Colonic mucosa (tissue), 4 donors: Measurements from ENCODE around the gene GRIN2A. TPM values are rescaled to one million over a fixed set of nuclear protein-coding genes. Genes with fewer than 3 reads are reported as not detected.

Source experiments
- DNase-seq: peaks from one replicate; pipeline ENCODE4 v3.0.0-alpha.2; 2020
- H3K27ac ChIP-seq: fragments of 200-600 bp; one replicate; pipeline ENCODE4 v1.8.0; 2021
- H3K27me3 ChIP-seq: fragments of 200-600 bp; one replicate; pipeline ENCODE4 v1.8.0; 2021
- H3K36me3 ChIP-seq: fragments of 200-600 bp; one replicate; pipeline ENCODE4 v1.8.0; 2021
- H3K4me1 ChIP-seq: fragments of 200-600 bp; one replicate; pipeline ENCODE4 v1.8.0; 2021; ENCODE audit warnings: mild to moderate bottlenecking
- H3K4me3 ChIP-seq: fragments of 200-600 bp; one replicate; pipeline ENCODE4 v1.8.0; 2021
- H3K9ac ChIP-seq, 2 donors: one replicate each; pipeline ENCODE4 v1.7.0; 2013; ENCODE audit warnings: control low read depth in 2 of 2, low read depth in 2 of 2, low read length in 2 of 2
- H3K9me3 ChIP-seq: fragments of 200-600 bp; one replicate; pipeline ENCODE4 v1.8.0; 2021
- CTCF ChIP-seq: fragments of 200-600 bp; IDR thresholded peaks from one replicate; pipeline ENCODE4 v1.8.0; 2022; ENCODE audit warnings: antibody characterized with exemption, mild to moderate bottlenecking
- intact Hi-C: fragments of 100-400 bp; cut with DNase I; formaldehyde crosslinking; loops from one replicate; pipeline ENCODE4 v1.14.1; 2022
- total RNA-seq, 2 donors: library from RNA; stranded (reverse); fragmentation: NEBNext Ultra II Directional in 1 of 2; extraction: Animal tissue kit (Norgen Biotek cat#: 25700) in 1 of 2; gene quantifications; one replicate each; pipeline ENCODE4 v1.2.1, GENCODE V29; 2021
- donor health status: healthy.
- donor health status: DM: no; HTN: no; CAD: no.
- donor health status: DM: no; HTN: no; CAD: no.

GRIN2A gene
- total RNA-seq, 2 donors from 2014 or later, result 0.15 to 0.40 TPM

DNA sequence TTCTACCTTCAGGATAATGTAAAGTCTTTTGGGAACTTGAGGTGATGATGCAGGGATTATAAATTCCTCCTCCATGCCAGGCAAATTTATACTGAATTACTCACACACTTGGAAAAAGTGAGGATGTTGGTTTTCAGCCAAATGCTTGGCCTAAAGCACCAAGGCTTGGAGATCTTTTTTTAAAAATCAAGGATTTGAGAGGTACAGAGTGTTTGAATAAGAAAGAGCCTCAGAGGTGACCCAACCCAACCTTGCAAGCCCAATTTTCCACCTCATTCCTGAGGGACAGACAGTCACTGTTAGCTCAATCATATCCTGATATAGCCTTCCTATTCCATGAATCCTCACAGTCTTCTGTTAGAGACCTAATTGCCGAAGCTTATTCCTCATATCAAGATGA lies 14.0 kb downstream of the GRIN2A start:
- H3K36me3 ChIP-seq, result no peaks in the 10 kb centered on the region
- no peak overlapping the region for H3K4me3 ChIP-seq
- no peak overlapping the region for H3K9ac ChIP-seq
- no peaks in the 10 kb centered on the region for H3K4me1 ChIP-seq
- H3K9me3 ChIP-seq, result no peaks in the 10 kb centered on the region
- intact Hi-C loops, result no loop called here
- DNase-seq, result no peak
- no peak for TF ChIP-seq CTCF
- H3K27ac ChIP-seq, result no peak overlapping the region
- H3K27me3 ChIP-seq, result no peaks in the 10 kb centered on the region

- TF ChIP-seq CTCF, result no peak
- no peaks in the 10 kb centered on the region for H3K27me3 ChIP-seq
- no peak for DNase-seq
- H3K9me3 ChIP-seq, result no peaks in the 10 kb centered on the region
- H3K36me3 ChIP-seq, result no peaks in the 10 kb centered on the region
- H3K4me3 ChIP-seq, result no peak overlapping the region
- no peak overlapping the region for H3K9ac ChIP-seq
- intact Hi-C loops, result no loop called here
- no peaks in the 10 kb centered on the region for H3K4me1 ChIP-seq
- H3K27ac ChIP-seq, result no peak overlapping the region
These were observed 16.6 kb downstream of the GRIN2A start for GRCh38 chr16:10165643-10166042.

- H3K27ac ChIP-seq, result no peak overlapping the region
- no peak overlapping the region for H3K4me3 ChIP-seq
- TF ChIP-seq CTCF, result no peak
- intact Hi-C loops, result no loop called here
- no peaks in the 10 kb centered on the region for H3K27me3 ChIP-seq
- no peaks in the 10 kb centered on the region for H3K36me3 ChIP-seq
- no peaks in the 10 kb centered on the region for H3K4me1 ChIP-seq
- DNase-seq, result no peak
- H3K9me3 ChIP-seq, result no peaks in the 10 kb centered on the region
- no peak overlapping the region for H3K9ac ChIP-seq
These were observed 19.2 kb downstream of the GRIN2A start for GRCh38 chr16:10162981-10163380.

DNA sequence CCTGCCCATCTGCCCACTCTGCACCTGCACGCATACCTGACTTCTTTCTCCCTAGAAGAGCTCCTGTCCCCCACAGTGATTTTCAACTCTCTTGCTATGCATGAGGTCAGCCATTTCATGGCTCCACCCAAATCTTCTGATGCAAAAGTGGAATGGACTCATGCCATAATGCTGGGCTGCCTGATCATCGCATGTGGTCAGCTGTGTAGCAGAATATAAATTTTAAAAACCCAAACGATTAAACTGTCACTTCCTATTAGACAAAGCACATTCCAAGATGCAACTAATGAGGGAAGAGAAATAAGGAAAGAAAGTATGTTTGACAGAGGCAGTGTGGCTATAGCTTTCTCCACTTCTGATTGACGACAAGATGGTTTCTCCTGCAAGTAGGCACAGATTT lies 26.1 kb downstream of the GRIN2A start:
- Histone ChIP-seq H3K27me3 (no peaks in the 10 kb centered on the region), H3K9ac (no peak overlapping the region), H3K27ac (no peak overlapping the region), H3K4me1 (no peaks in the 10 kb centered on the region), H3K9me3 (no peaks in the 10 kb centered on the region), H3K36me3 (no peaks in the 10 kb centered on the region), H3K4me3 (no peak overlapping the region)
- intact Hi-C loops, result no loop called here
- DNase-seq, result no peak
- no peak for TF ChIP-seq CTCF

- TF ChIP-seq CTCF, result no peak
- H3K27me3 ChIP-seq, result no peaks in the 10 kb centered on the region
- no peaks in the 10 kb centered on the region for H3K36me3 ChIP-seq
- H3K4me1 ChIP-seq, result no peaks in the 10 kb centered on the region
- H3K27ac ChIP-seq, result no peak overlapping the region
- DNase-seq, result no peak
- H3K9me3 ChIP-seq, result no peaks in the 10 kb centered on the region
- H3K9ac ChIP-seq, result no peak overlapping the region
- no peak overlapping the region for H3K4me3 ChIP-seq
- intact Hi-C loops, result no loop called here
These were observed 27.8 kb downstream of the GRIN2A start for GRCh38 chr16:10154389-10154788.

- Histone ChIP-seq H3K36me3 (no peaks in the 10 kb centered on the region), H3K27me3 (no peaks in the 10 kb centered on the region), H3K27ac (no peak overlapping the region), H3K4me3 (no peak overlapping the region), H3K9me3 (no peaks in the 10 kb centered on the region), H3K4me1 (no peaks in the 10 kb centered on the region), H3K9ac (no peak overlapping the region)
- intact Hi-C loops, result no loop called here
- no peak for TF ChIP-seq CTCF
- DNase-seq, result no peak
These were observed 28.2 kb downstream of the GRIN2A start for GRCh38 chr16:10153985-10154384.
